ENCODE measurements around the gene TP53INP2.

DNA sequence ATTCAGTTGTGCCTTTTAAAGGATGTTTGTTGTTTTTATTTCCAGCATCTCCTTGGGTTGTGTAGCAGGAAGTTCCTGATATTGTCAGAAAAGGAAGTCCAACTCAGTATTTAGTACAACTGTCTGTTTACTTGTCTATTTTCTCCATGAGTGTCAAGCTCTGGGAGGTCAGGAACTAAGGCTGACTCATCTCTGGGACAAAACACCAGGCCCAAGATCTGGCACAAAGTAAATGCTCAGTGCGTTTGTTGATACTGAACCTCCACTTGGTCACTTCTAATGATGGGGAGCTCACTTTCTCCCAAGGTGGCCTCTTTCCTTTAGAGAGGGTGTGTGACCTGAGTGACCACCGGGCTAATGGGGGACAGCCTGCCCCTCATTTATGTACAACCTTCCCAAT is 14.7 kb upstream of the TP53INP2 start:
- TF ChIP-seq, protein P1, sequence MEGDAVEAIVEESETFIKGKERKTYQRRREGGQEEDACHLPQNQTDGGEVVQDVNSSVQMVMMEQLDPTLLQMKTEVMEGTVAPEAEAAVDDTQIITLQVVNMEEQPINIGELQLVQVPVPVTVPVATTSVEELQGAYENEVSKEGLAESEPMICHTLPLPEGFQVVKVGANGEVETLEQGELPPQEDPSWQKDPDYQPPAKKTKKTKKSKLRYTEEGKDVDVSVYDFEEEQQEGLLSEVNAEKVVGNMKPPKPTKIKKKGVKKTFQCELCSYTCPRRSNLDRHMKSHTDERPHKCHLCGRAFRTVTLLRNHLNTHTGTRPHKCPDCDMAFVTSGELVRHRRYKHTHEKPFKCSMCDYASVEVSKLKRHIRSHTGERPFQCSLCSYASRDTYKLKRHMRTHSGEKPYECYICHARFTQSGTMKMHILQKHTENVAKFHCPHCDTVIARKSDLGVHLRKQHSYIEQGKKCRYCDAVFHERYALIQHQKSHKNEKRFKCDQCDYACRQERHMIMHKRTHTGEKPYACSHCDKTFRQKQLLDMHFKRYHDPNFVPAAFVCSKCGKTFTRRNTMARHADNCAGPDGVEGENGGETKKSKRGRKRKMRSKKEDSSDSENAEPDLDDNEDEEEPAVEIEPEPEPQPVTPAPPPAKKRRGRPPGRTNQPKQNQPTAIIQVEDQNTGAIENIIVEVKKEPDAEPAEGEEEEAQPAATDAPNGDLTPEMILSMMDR (IDR thresholded peaks at IDR 0.05): no peak
- TF ChIP-seq POLR2AphosphoS5 (IDR thresholded peaks at IDR 0.05; ENCODE audit: insufficient read depth in 1 of 2, low read depth in 1 of 2): no peak
